CD4-positive, alpha-beta memory T cell (primary cell): ENCODE data around the gene SPATA18. TPM values are rescaled to one million over a fixed set of nuclear protein-coding genes. Genes with fewer than 3 reads are reported as not detected.
"Not testable (repeated sequence)": the region's sequence is repeated elsewhere in the genome, so short reads cannot be mapped to it uniquely, and the experiment has no call there.

ENCODE experiments used
- CTCF ChIA-PET: fragments of 350-600 bp; sonication (Branson Sonifier 250); formaldehyde crosslinking; loops from one replicate; lab custom pipeline; 2021; ENCODE audit warnings: inconsistent platforms; ENCODE audit not compliant: partially characterized antibody; lab: Charles Lee
- POLR2A ChIA-PET: fragments of 350-600 bp; sonication (Branson Sonifier 250); formaldehyde crosslinking; loops from one replicate; lab custom pipeline; 2021; ENCODE audit not compliant: partially characterized antibody; lab: Charles Lee
- DNase-seq, 5 donors: peaks; one replicate each; pipeline versions ENCODE4 v3.0.0 to v3.0.0-alpha.2; 2020 to 2022; ENCODE audit warnings: mixed read lengths in 1 of 5
- H3K27ac ChIP-seq: one replicate; pipeline ENCODE4 v1.7.0; 2013; ENCODE audit warnings: low read depth, low read length
- H3K27me3 ChIP-seq: 2 replicates; pipeline ENCODE4 v1.7.0; 2013; ENCODE audit warnings: mild to moderate bottlenecking, low read length, moderate library complexity; ENCODE audit not compliant: insufficient read depth
- H3K36me3 ChIP-seq: 2 replicates; pipeline ENCODE4 v1.7.0; 2013; ENCODE audit warnings: mild to moderate bottlenecking, low read length, moderate library complexity; ENCODE audit not compliant: insufficient read depth
- H3K4me1 ChIP-seq: 2 replicates; pipeline ENCODE4 v1.7.0; 2013; ENCODE audit warnings: mild to moderate bottlenecking, low read length, moderate library complexity; ENCODE audit not compliant: insufficient read depth
- H3K4me3 ChIP-seq, 2 donors: one replicate each; pipeline ENCODE4 v1.7.0; 2013; ENCODE audit warnings: low read length in 2 of 2, mild to moderate bottlenecking in 1 of 2
- H3K9me3 ChIP-seq, 2 donors: one replicate each; pipeline ENCODE4 v1.7.0; 2013; ENCODE audit warnings: low read length in 2 of 2, control low read depth in 1 of 2; ENCODE audit not compliant: control insufficient read depth in 1 of 2
- H3K27ac Mint-ChIP-seq, 7 donors: one replicate each; pipeline ENCODE4 v1.8.0; 2020 to 2021; ENCODE audit warnings: mixed read lengths in 7 of 7, mild to moderate bottlenecking in 6 of 7, inconsistent platforms in 3 of 7, moderate library complexity in 3 of 7
- H3K27me3 Mint-ChIP-seq, 2 donors: one replicate each; pipeline ENCODE4 v1.8.0; 2020 to 2021; ENCODE audit warnings: mixed read lengths in 2 of 2
- H3K36me3 Mint-ChIP-seq, 2 donors: one replicate each; pipeline ENCODE4 v1.8.0; 2020 to 2021; ENCODE audit warnings: mixed read lengths in 2 of 2, inconsistent platforms in 1 of 2, mild to moderate bottlenecking in 1 of 2
- H3K4me1 Mint-ChIP-seq, 4 donors: one replicate each; pipeline ENCODE4 v1.8.0; 2020 to 2021; ENCODE audit warnings: mixed read lengths in 4 of 4, mild to moderate bottlenecking in 1 of 4
- H3K4me3 Mint-ChIP-seq, 8 donors: one replicate each; pipeline ENCODE4 v1.8.0; 2020 to 2021; ENCODE audit warnings: mixed read lengths in 8 of 8, mild to moderate bottlenecking in 7 of 8, moderate library complexity in 6 of 8, inconsistent platforms in 3 of 8
- H3K9me3 Mint-ChIP-seq, 8 donors: one replicate each; pipeline ENCODE4 v1.8.0; 2020 to 2021; ENCODE audit warnings: mixed read lengths in 8 of 8, mild to moderate bottlenecking in 5 of 8, inconsistent platforms in 3 of 8, moderate library complexity in 1 of 8
- intact Hi-C: fragments of 100-400 bp; cut with micrococcal nuclease; formaldehyde crosslinking; loops from one replicate; pipeline ENCODE4 v1.15.1; 2023
- polyA plus RNA-seq, 2 donors: library from polyadenylated mRNA; unstranded; fragments of 300-500 nt; fragmentation: Illumina TruSeq; gene quantifications; one replicate each; pipeline ENCODE4 v1.2.3, GENCODE V29; 2021
- total RNA-seq, 2 experiments: library from RNA; stranded (reverse); gene quantifications; one replicate each; pipeline ENCODE4 v1.2.3, GENCODE V29; 2021

Gene SPATA18
- total and polyA plus RNA-seq, 4 experiments from 2014 or later: 0.44 TPM; not detected in 3

DNA sequence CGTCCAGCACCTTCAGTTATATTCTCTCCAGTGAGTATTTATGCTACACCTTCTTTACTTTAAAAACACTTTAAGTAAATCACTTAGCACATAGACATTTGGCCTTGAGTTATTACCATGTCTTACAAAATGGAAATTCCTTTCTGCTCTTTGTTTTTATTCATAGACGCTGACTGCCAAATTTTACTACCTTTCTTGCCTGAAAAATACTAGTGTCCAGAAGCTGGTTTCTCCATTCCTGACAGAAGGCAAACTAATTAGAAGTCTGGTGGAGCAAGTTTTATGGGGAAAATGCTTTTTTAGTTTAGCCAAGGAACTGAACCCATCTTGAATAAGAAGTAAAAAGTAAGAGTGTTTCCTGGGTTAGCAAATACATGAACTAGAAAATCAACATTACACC, 65.5 kb downstream of the SPATA18 start:
- ChIA-PET CTCF (no interaction called here), POLR2A (no interaction called here)
- H3K36me3 Mint-ChIP-seq: no peaks in the 10 kb centered on the region
- H3K9me3 Mint-ChIP-seq: peaks cover 0 to 1% (median 0%) of the 10 kb centered on the region in 8 donors
- H3K27ac Mint-ChIP-seq: no peak overlapping the region
- Histone ChIP-seq H3K27me3 (no peaks in the 10 kb centered on the region), H3K9me3 (no peaks in the 10 kb centered on the region), H3K4me3 (no peak overlapping the region), H3K36me3 (no peaks in the 10 kb centered on the region), H3K4me1 (no peaks in the 10 kb centered on the region), H3K27ac (no peak overlapping the region)
- no peak overlapping the region for H3K4me3 Mint-ChIP-seq
- intact Hi-C loops: no loop called here
- no peak for DNase-seq
- H3K27me3 Mint-ChIP-seq: no peaks in the 10 kb centered on the region
- no peaks in the 10 kb centered on the region for H3K4me1 Mint-ChIP-seq

GRCh38 chr4:52126226-52126625, 75.1 kb downstream of the SPATA18 start:
- intact Hi-C loops: no loop called here
- H3K4me3 Mint-ChIP-seq: no peak overlapping the region
- H3K4me1 ChIP-seq: no peaks in the 10 kb centered on the region
- no peak overlapping the region for H3K4me3 ChIP-seq
- H3K9me3 ChIP-seq: no peaks in the 10 kb centered on the region
- H3K36me3 ChIP-seq: no peaks in the 10 kb centered on the region
- POLR2A ChIA-PET: no interaction called here
- CTCF ChIA-PET: no interaction called here
- H3K36me3 Mint-ChIP-seq: no peaks in the 10 kb centered on the region
- H3K27me3 Mint-ChIP-seq: peaks cover 2 to 7% of the 10 kb centered on the region in 2 donors
- peaks cover 0 to 9% (median 3%) of the 10 kb centered on the region in 8 donors for H3K9me3 Mint-ChIP-seq
- H3K27ac ChIP-seq: no peak overlapping the region
- H3K27ac Mint-ChIP-seq: no peak overlapping the region
- H3K27me3 ChIP-seq: no peaks in the 10 kb centered on the region
- no peak for DNase-seq
- H3K4me1 Mint-ChIP-seq: no peaks in the 10 kb centered on the region

GRCh38 chr4:52126966-52127365, 75.9 kb downstream of the SPATA18 start:
- H3K9me3 Mint-ChIP-seq: peaks cover 0 to 9% (median 3%) of the 10 kb centered on the region in 8 donors
- Histone ChIP-seq H3K27ac (no peak overlapping the region), H3K27me3 (no peaks in the 10 kb centered on the region), H3K4me1 (no peaks in the 10 kb centered on the region), H3K36me3 (no peaks in the 10 kb centered on the region), H3K9me3 (no peaks in the 10 kb centered on the region), H3K4me3 (no peak overlapping the region)
- ChIA-PET CTCF (no interaction called here), POLR2A (no interaction called here)
- H3K4me3 Mint-ChIP-seq: no peak overlapping the region
- intact Hi-C loops: no loop called here
- H3K27me3 Mint-ChIP-seq: peaks cover 2 to 7% of the 10 kb centered on the region in 2 donors
- H3K36me3 Mint-ChIP-seq: no peaks in the 10 kb centered on the region
- H3K4me1 Mint-ChIP-seq: no peaks in the 10 kb centered on the region
- H3K27ac Mint-ChIP-seq: no peak overlapping the region
- no peak for DNase-seq

DNA sequence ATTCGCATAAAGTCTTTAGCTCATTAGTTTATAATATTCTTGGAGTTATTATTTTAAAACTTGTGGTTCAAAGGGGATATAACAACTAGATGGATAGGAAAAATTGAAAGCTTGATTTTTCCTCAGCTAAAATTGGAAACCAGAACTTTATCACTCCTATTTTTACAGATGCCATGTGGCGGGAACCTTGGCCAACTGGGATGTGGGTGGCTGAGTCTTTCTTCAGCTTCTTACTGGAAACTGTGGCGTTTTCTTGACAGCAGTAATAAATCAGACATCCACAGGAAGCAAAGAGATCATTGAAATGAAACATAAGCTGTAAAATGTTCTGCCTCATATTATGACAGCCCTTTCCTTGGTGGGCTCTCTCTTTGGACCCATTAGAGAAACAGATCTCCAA, 84.1 kb downstream of the SPATA18 start:
- CTCF ChIA-PET: no interaction called here
- H3K27me3 Mint-ChIP-seq: no peaks in the 10 kb centered on the region
- POLR2A ChIA-PET: no interaction called here
- Histone ChIP-seq H3K27ac (no peak overlapping the region), H3K4me1 (no peaks in the 10 kb centered on the region), H3K27me3 (no peaks in the 10 kb centered on the region), H3K36me3 (no peaks in the 10 kb centered on the region), H3K9me3 (no peaks in the 10 kb centered on the region), H3K4me3 (no peak overlapping the region)
- no peak overlapping the region for H3K27ac Mint-ChIP-seq
- H3K36me3 Mint-ChIP-seq: no peaks in the 10 kb centered on the region
- H3K9me3 Mint-ChIP-seq: peaks cover 0 to 9% (median 3%) of the 10 kb centered on the region in 8 donors
- H3K4me3 Mint-ChIP-seq: no peak overlapping the region
- DNase-seq: no peak
- intact Hi-C loops: no loop called here
- H3K4me1 Mint-ChIP-seq: no peaks in the 10 kb centered on the region

GRCh38 chr4:52137152-52137551, 86.0 kb downstream of the SPATA18 start:
- CTCF ChIA-PET, H3K9me3 Mint-ChIP-seq, H3K4me1 Mint-ChIP-seq, H3K4me3 Mint-ChIP-seq, H3K4me3 ChIP-seq, H3K27ac ChIP-seq, H3K4me1 ChIP-seq, intact Hi-C loops, H3K27ac Mint-ChIP-seq, H3K9me3 ChIP-seq, H3K27me3 Mint-ChIP-seq, POLR2A ChIA-PET, DNase-seq, H3K36me3 Mint-ChIP-seq, H3K36me3 ChIP-seq, H3K27me3 ChIP-seq: not testable (repeated sequence)

DNA sequence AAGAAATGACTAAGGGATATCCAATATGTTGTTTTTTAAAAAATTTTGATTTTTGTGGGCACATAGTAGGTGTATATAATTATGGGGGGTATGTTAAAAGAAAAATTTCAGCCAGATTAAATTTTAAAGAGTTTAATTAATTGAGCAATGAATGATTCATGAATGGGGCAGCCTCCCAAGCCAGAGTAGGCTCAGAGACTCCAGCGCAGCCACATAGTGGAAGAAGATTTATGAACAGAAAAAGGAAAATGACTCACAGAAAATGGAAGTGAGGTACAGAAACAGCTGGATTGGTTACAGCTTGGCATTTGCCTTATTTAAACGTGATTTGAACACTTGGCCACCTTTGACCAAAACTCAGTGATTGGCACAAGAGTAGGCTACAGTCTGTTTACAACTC, 91.7 kb downstream of the SPATA18 start:
- Mint-ChIP-seq H3K4me3 (no peak overlapping the region), H3K36me3 (no peaks in the 10 kb centered on the region), H3K27ac (no peak overlapping the region), H3K27me3 (no peaks in the 10 kb centered on the region), H3K4me1 (no peaks in the 10 kb centered on the region), H3K9me3 (peaks cover 0 to 7% (median 3%) of the 10 kb centered on the region in 8 donors)
- CTCF ChIA-PET: no interaction called here
- no peak for DNase-seq
- no peaks in the 10 kb centered on the region for H3K36me3 ChIP-seq
- H3K4me3 ChIP-seq: no peak overlapping the region
- no peaks in the 10 kb centered on the region for H3K9me3 ChIP-seq
- intact Hi-C loops: no loop called here
- no peaks in the 10 kb centered on the region for H3K27me3 ChIP-seq
- H3K4me1 ChIP-seq: no peaks in the 10 kb centered on the region
- H3K27ac ChIP-seq: no peak overlapping the region
- POLR2A ChIA-PET: no interaction called here

- Mint-ChIP-seq H3K4me3 (no peak overlapping the region), H3K36me3 (no peaks in the 10 kb centered on the region), H3K27me3 (no peaks in the 10 kb centered on the region), H3K27ac (no peak overlapping the region), H3K4me1 (no peaks in the 10 kb centered on the region), H3K9me3 (peaks cover 0 to 6% (median 3%) of the 10 kb centered on the region in 8 donors)
- no peaks in the 10 kb centered on the region for H3K27me3 ChIP-seq
- H3K27ac ChIP-seq: no peak overlapping the region
- H3K36me3 ChIP-seq: no peaks in the 10 kb centered on the region
- no peaks in the 10 kb centered on the region for H3K4me1 ChIP-seq
- ChIA-PET CTCF (no interaction called here), POLR2A (no interaction called here)
- no peak for DNase-seq
- intact Hi-C loops: no loop called here
- H3K9me3 ChIP-seq: no peaks in the 10 kb centered on the region
- no peak overlapping the region for H3K4me3 ChIP-seq
Observed at GRCh38 chr4:52143815-52144214, 92.7 kb downstream of the SPATA18 start.

GRCh38 chr4:52144372-52144771, 93.3 kb downstream of the SPATA18 start:
- ChIA-PET POLR2A (no interaction called here), CTCF (no interaction called here)
- Histone ChIP-seq H3K4me1 (no peaks in the 10 kb centered on the region), H3K27ac (no peak overlapping the region), H3K9me3 (no peaks in the 10 kb centered on the region), H3K4me3 (no peak overlapping the region), H3K36me3 (no peaks in the 10 kb centered on the region), H3K27me3 (no peaks in the 10 kb centered on the region)
- intact Hi-C loops: no loop called here
- no peak overlapping the region for H3K27ac Mint-ChIP-seq
- H3K9me3 Mint-ChIP-seq: peaks cover 0 to 6% (median 1%) of the 10 kb centered on the region in 8 donors
- DNase-seq: no peak
- no peaks in the 10 kb centered on the region for H3K4me1 Mint-ChIP-seq
- no peaks in the 10 kb centered on the region for H3K27me3 Mint-ChIP-seq
- no peaks in the 10 kb centered on the region for H3K36me3 Mint-ChIP-seq
- no peak overlapping the region for H3K4me3 Mint-ChIP-seq
